CD14-positive monocyte (primary cell): ENCODE data around the gene LAMA1. TPM values are rescaled to one million over a fixed set of nuclear protein-coding genes. Genes with fewer than 3 reads are reported as not detected.

ENCODE experiments used
- DNase-seq, 3 donors: peaks; one replicate each; pipeline ENCODE4 v3.0.0-alpha.2; 2011 to 2022
- H2AFZ ChIP-seq: 2 replicates; pipeline ENCODE4 v1.6.0; 2012; ENCODE audit warnings: mild to moderate bottlenecking, low read depth, low read length, inconsistent platforms; ENCODE audit not compliant: insufficient read depth, poor library complexity, severe bottlenecking
- H3K27ac ChIP-seq, 2 donors: 1 replicate in 1 of 2; 2 replicates in 1 of 2; pipeline ENCODE4 v1.5.1; 2012 to 2013; ENCODE audit warnings: low read length in 2 of 2, control low read depth in 1 of 2, inconsistent platforms in 1 of 2, low read depth in 1 of 2, mild to moderate bottlenecking in 1 of 2
- H3K27me3 ChIP-seq, 2 donors: one replicate each; pipeline versions ENCODE4 v1.6.0 to v1.6.1; 2011 to 2013; ENCODE audit warnings: low read length in 2 of 2; ENCODE audit not compliant: control insufficient read depth in 2 of 2, insufficient read depth in 2 of 2
- H3K36me3 ChIP-seq, 2 donors: replicated peaks in 1 of 2; 1 replicate in 1 of 2; 2 replicates in 1 of 2; pipeline versions ENCODE4 v1.5.1 to v1.6.1; 2012 to 2013; ENCODE audit warnings: low read length in 2 of 2, control low read depth in 1 of 2, inconsistent platforms in 1 of 2, mild to moderate bottlenecking in 1 of 2; ENCODE audit not compliant: insufficient read depth in 2 of 2, control insufficient read depth in 1 of 2
- H3K4me1 ChIP-seq, 2 donors: 1 replicate in 1 of 2; 2 replicates in 1 of 2; pipeline versions ENCODE4 v1.5.1 to v1.6.1; 2012 to 2013; ENCODE audit warnings: low read length in 2 of 2, control low read depth in 1 of 2, inconsistent platforms in 1 of 2, mild to moderate bottlenecking in 1 of 2, moderate library complexity in 1 of 2; ENCODE audit not compliant: insufficient read depth in 2 of 2, control insufficient read depth in 1 of 2
- H3K4me2 ChIP-seq: replicated peaks from 2 replicates; pipeline ENCODE3; 2012; ENCODE audit warnings: low read length, moderate library complexity, mild to moderate bottlenecking; ENCODE audit not compliant: poor library complexity, severe bottlenecking; ENCODE audit errors: extremely low read depth
- H3K4me3 ChIP-seq, 3 experiments: fragments of 200-600 bp in 1 of 3; sonication (generic) in 1 of 3; replicated peaks in 1 of 3; 1 replicate in 2 of 3; 2 replicates in 1 of 3; pipeline ENCODE4 v1.5.1; 2011 to 2013; ENCODE audit warnings: low read length in 3 of 3, mild to moderate bottlenecking in 3 of 3, control low read depth in 2 of 3, low read depth in 2 of 3, inconsistent platforms in 1 of 3, moderate library complexity in 1 of 3
- H3K79me2 ChIP-seq: 2 replicates; pipeline ENCODE4 v1.6.0; 2012; ENCODE audit warnings: mild to moderate bottlenecking, control low read depth, inconsistent platforms, low read length, moderate library complexity; ENCODE audit not compliant: insufficient read depth
- H3K9ac ChIP-seq: 2 replicates; pipeline ENCODE4 v1.6.0; 2017; ENCODE audit warnings: low read length, mild to moderate bottlenecking; ENCODE audit not compliant: insufficient read depth, poor library complexity, severe bottlenecking
- H3K9me3 ChIP-seq, 2 donors: replicated peaks in 1 of 2; 1 replicate in 1 of 2; 2 replicates in 1 of 2; pipeline versions ENCODE4 v1.5.1 to v1.6.1; 2012 to 2013; ENCODE audit warnings: low read length in 2 of 2, control low read depth in 1 of 2; ENCODE audit not compliant: control insufficient read depth in 1 of 2, insufficient read depth in 1 of 2
- H4K20me1 ChIP-seq: 2 replicates; pipeline ENCODE4 v1.6.0; 2012; ENCODE audit warnings: mild to moderate bottlenecking, low read length, control low read depth, moderate library complexity; ENCODE audit not compliant: insufficient read depth
- H3K27ac Mint-ChIP-seq, 7 donors: one replicate each; pipeline ENCODE4 v1.8.0; 2020; ENCODE audit warnings: mild to moderate bottlenecking in 7 of 7, mixed read lengths in 7 of 7, moderate library complexity in 6 of 7, inconsistent platforms in 2 of 7
- H3K27me3 Mint-ChIP-seq, 3 donors: one replicate each; pipeline ENCODE4 v1.8.0; 2021 to 2022; ENCODE audit warnings: low read depth in 3 of 3, mild to moderate bottlenecking in 3 of 3, mixed read lengths in 3 of 3, moderate library complexity in 3 of 3, inconsistent platforms in 1 of 3
- H3K36me3 Mint-ChIP-seq, 2 donors: one replicate each; pipeline ENCODE4 v1.8.0; 2020; ENCODE audit warnings: mixed read lengths in 2 of 2, inconsistent platforms in 1 of 2, mild to moderate bottlenecking in 1 of 2
- H3K4me1 Mint-ChIP-seq: one replicate; pipeline ENCODE4 v1.8.0; 2020; ENCODE audit warnings: mild to moderate bottlenecking, mixed read lengths
- H3K4me3 Mint-ChIP-seq, 2 donors: one replicate each; pipeline ENCODE4 v1.8.0; 2020; ENCODE audit warnings: mild to moderate bottlenecking in 2 of 2, mixed read lengths in 2 of 2, moderate library complexity in 1 of 2
- H3K9me3 Mint-ChIP-seq, 7 donors: one replicate each; pipeline ENCODE4 v1.8.0; 2020 to 2022; ENCODE audit warnings: mixed read lengths in 7 of 7, mild to moderate bottlenecking in 6 of 7, moderate library complexity in 6 of 7, inconsistent platforms in 2 of 7
- WGBS: methylation state at CpG from one replicate; pipeline ENCODE4 v1.1.5; 2013; ENCODE audit warnings: missing lambda C conversion rate; ENCODE audit not compliant: insufficient coverage; 5-methylcytosine and 5-hydroxymethylcytosine counted together
- intact Hi-C, 2 donors: fragments of 100-400 bp; cut with micrococcal nuclease; formaldehyde crosslinking; loops; one replicate each; pipeline versions ENCODE4 v1.15.0 to v1.15.1; 2023
- polyA plus RNA-seq, 3 donors: library from polyadenylated mRNA; depleted of rRNA in 1 of 3; unstranded in 2 of 3; stranded (reverse) in 1 of 3; fragments of 300-500 nt in 2 of 3; fragments of >200 nt in 1 of 3; fragmentation: Illumina TruSeq in 2 of 3; gene quantifications; 1 replicate in 2 of 3; 2 replicates in 1 of 3; pipeline ENCODE4 v1.2.3, GENCODE V29; 2012 to 2021
- TF ChIP-seq, protein P1 (sequence below): fragments of 200-600 bp; IDR thresholded peaks from one replicate; pipeline ENCODE4 v1.8.0; 2022; ENCODE audit warnings: antibody characterized with exemption, mild to moderate bottlenecking

Gene LAMA1
- polyA plus RNA-seq, 3 donors = not detected

DNA sequence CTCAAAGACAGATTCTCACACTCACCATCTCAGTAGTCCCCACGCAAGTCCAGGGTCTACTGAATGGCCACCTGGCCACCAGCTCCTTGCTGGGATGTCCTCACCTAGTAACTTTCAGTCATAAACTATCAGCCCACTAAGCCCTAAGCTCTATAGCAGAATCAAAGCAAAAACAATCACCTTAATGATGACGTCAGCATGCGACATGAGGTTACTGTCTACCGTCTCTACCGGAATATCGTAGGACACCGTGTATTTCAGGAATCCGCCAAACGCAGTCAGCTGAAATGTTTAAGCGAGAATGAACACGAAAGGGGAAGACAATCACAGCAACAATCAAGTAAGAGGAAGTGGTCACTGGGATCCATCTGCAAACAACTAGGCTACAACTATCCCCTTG, 81.8 kb downstream of the LAMA1 start:
- H3K27ac Mint-ChIP-seq = no peak overlapping the region
- Histone ChIP-seq H2AFZ (no peak overlapping the region), H3K9ac (no peak overlapping the region), H3K36me3 (no peaks in the 10 kb centered on the region), H3K27me3 (no peaks in the 10 kb centered on the region), H4K20me1 (no peaks in the 10 kb centered on the region), H3K4me1 (no peaks in the 10 kb centered on the region), H3K4me3 (no peak overlapping the region), H3K27ac (no peak overlapping the region), H3K79me2 (no peaks in the 10 kb centered on the region), H3K9me3 (no peaks in the 10 kb centered on the region), H3K4me2 (no peak overlapping the region)
- no peaks in the 10 kb centered on the region for H3K36me3 Mint-ChIP-seq
- peaks cover 4% of the 10 kb centered on the region for H3K4me1 Mint-ChIP-seq
- WGBS = 98% methylated on average over 4 of the region's 11 CpGs
- DNase-seq = no peak
- intact Hi-C loops = no loop called here
- peaks cover 0 to 8% (median 4%) of the 10 kb centered on the region in 3 donors for H3K27me3 Mint-ChIP-seq
- peaks cover 0 to 6% (median 2%) of the 10 kb centered on the region in 7 donors for H3K9me3 Mint-ChIP-seq
- no peak overlapping the region for H3K4me3 Mint-ChIP-seq
- TF ChIP-seq, protein P1, sequence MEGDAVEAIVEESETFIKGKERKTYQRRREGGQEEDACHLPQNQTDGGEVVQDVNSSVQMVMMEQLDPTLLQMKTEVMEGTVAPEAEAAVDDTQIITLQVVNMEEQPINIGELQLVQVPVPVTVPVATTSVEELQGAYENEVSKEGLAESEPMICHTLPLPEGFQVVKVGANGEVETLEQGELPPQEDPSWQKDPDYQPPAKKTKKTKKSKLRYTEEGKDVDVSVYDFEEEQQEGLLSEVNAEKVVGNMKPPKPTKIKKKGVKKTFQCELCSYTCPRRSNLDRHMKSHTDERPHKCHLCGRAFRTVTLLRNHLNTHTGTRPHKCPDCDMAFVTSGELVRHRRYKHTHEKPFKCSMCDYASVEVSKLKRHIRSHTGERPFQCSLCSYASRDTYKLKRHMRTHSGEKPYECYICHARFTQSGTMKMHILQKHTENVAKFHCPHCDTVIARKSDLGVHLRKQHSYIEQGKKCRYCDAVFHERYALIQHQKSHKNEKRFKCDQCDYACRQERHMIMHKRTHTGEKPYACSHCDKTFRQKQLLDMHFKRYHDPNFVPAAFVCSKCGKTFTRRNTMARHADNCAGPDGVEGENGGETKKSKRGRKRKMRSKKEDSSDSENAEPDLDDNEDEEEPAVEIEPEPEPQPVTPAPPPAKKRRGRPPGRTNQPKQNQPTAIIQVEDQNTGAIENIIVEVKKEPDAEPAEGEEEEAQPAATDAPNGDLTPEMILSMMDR = no peak

DNA sequence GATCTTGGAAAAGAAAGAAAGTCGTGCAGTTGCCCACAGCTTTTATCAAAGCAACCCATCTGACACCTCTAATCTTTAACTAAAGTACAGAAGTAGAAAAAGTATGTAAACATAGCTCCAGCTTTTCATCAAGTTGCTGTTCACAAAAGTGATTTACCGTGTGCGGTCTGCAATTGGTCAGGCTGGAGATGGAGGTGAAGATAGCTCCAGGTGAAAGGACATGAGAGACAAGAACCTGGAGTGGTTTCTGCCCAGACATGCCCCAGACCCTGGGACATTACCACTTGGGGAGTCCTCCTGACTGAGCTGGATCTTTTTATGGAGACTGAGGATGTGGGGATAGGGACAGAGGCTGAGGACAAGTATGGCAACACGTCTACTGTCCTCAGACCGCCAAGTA, 82.7 kb downstream of the LAMA1 start:
- Histone ChIP-seq H3K36me3 (no peaks in the 10 kb centered on the region), H3K9ac (no peak overlapping the region), H3K4me3 (no peak overlapping the region), H3K27ac (no peak overlapping the region), H3K4me2 (no peak overlapping the region), H4K20me1 (no peaks in the 10 kb centered on the region), H3K4me1 (no peaks in the 10 kb centered on the region), H2AFZ (no peak overlapping the region), H3K9me3 (no peaks in the 10 kb centered on the region), H3K79me2 (no peaks in the 10 kb centered on the region), H3K27me3 (no peaks in the 10 kb centered on the region)
- H3K27me3 Mint-ChIP-seq = peaks cover 0 to 8% (median 4%) of the 10 kb centered on the region in 3 donors
- H3K27ac Mint-ChIP-seq = no peak overlapping the region
- TF ChIP-seq, protein P1 = no peak
- no peak overlapping the region for H3K4me3 Mint-ChIP-seq
- H3K36me3 Mint-ChIP-seq = no peaks in the 10 kb centered on the region
- H3K4me1 Mint-ChIP-seq = peaks cover 4% of the 10 kb centered on the region
- DNase-seq = no peak
- 93% methylated on average over 4 of the region's 5 CpGs for WGBS
- peaks cover 0 to 6% (median 2%) of the 10 kb centered on the region in 7 donors for H3K9me3 Mint-ChIP-seq
- intact Hi-C loops = no loop called here
